ENCODE measurements around the gene NAALADL2.
A peak's percentile ranks its signal among the peaks of the same experiment; 100 is the strongest.
"Not testable (repeated sequence)": the region's sequence is repeated elsewhere in the genome, so short reads cannot be mapped to it uniquely, and the experiment has no call there.

The NAALADL2 gene

GRCh38 chr3:175077216-175077615 lies 218.1 kb downstream of the NAALADL2 start:
- DNase-seq, result peak; percentile 79 to 84

GRCh38 chr3:175082631-175083030 lies 223.5 kb downstream of the NAALADL2 start:
- DNase-seq, result no peak

GRCh38 chr3:175087128-175087527 lies 228.0 kb downstream of the NAALADL2 start:
- not testable (repeated sequence) for DNase-seq

GRCh38 chr3:175088766-175089380 lies 229.7 kb downstream of the NAALADL2 start:
- no peak for DNase-seq

- DNase-seq, result no peak
Observed at GRCh38 chr3:175091426-175092114, 232.4 kb downstream of the NAALADL2 start.

GRCh38 chr3:175093748-175094147 lies 234.6 kb downstream of the NAALADL2 start:
- DNase-seq, result no peak

GRCh38 chr3:175094344-175094743 lies 235.2 kb downstream of the NAALADL2 start:
- DNase-seq, result no peak

- no peak for DNase-seq
Observed at GRCh38 chr3:175098644-175099043, 239.5 kb downstream of the NAALADL2 start.

- DNase-seq, result no peak
Observed at GRCh38 chr3:175102161-175102560, 243.0 kb downstream of the NAALADL2 start.

GRCh38 chr3:175103298-175103697 lies 244.2 kb downstream of the NAALADL2 start:
- no peak for DNase-seq

GRCh38 chr3:175105066-175105465 lies 245.9 kb downstream of the NAALADL2 start:
- DNase-seq, result no peak

- no peak for DNase-seq
Observed at GRCh38 chr3:175107231-175107630, 248.1 kb downstream of the NAALADL2 start.

- no peak for DNase-seq
Observed at GRCh38 chr3:175107995-175108394, 248.9 kb downstream of the NAALADL2 start.

- no peak for DNase-seq
Observed at GRCh38 chr3:175108613-175109151, 249.5 kb downstream of the NAALADL2 start.

GRCh38 chr3:175111036-175111435 lies 251.9 kb downstream of the NAALADL2 start:
- DNase-seq, result no peak

GRCh38 chr3:175118382-175118941 lies 259.3 kb downstream of the NAALADL2 start:
- no peak for DNase-seq

GRCh38 chr3:175121225-175121624 lies 262.1 kb downstream of the NAALADL2 start:
- DNase-seq, result no peak

GRCh38 chr3:175127075-175127662 lies 268.0 kb downstream of the NAALADL2 start:
- no peak for DNase-seq

GRCh38 chr3:175129126-175129525 lies 270.0 kb downstream of the NAALADL2 start:
- no peak for DNase-seq

GRCh38 chr3:175129571-175129970 lies 270.4 kb downstream of the NAALADL2 start:
- no peak for DNase-seq

- not testable (repeated sequence) for DNase-seq
Observed at GRCh38 chr3:175131866-175132265, 272.7 kb downstream of the NAALADL2 start.

- not testable (repeated sequence) for DNase-seq
Observed at GRCh38 chr3:175132706-175133105, 273.6 kb downstream of the NAALADL2 start.

GRCh38 chr3:175144368-175144767 lies 285.2 kb downstream of the NAALADL2 start:
- DNase-seq, result no peak

GRCh38 chr3:175146258-175146657 lies 287.1 kb downstream of the NAALADL2 start:
- DNase-seq, result no peak
